EH (cell line): Measurements from ENCODE around the gene PFKFB2.

ENCODE experiments used
- DNase-seq: peaks from one replicate; pipeline ENCODE4 v3.0.0-alpha.2; 2015; ENCODE audit warnings: low read depth

The PFKFB2 gene

DNA sequence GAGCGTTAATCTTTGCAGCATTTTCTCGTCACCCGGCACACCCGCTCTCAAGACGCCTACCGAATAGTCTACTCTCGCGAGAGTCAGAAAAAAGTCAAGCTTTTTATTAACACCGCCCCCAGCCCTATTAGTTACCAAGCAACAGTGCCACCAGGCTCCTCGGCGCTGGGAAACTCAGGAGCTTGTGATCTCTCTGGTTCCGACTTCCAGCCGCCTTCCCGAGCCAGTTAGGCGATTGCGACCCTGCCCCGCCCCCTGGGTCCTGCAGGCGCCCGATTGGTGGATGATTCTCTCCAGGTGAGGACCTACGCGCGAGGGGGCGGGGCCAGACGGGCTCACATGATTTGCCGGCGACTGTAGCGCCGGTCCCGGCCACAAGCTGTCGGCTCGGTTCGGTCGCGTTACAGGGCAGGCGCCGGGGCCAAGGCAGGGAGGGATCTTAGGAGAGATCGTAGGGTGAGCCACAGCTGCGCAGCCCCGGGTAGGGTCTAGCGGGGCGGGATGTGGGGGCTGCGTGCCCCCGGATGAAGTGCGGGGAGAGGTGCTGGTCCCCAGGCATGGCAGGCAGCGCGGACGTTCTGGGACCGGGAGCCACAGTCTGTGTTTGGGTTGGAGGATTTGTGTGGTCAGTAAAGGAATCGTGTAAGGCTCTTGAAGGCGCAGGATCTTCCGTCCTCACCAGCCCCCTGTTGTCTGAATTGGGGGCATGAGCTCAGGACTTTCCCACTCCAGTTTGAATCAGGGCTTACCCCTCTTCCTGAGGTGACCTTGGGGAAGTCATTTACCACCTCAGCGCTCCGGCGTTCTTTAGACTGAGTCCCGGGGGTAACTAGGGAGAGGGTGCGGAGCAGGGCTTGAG lies at the start of gene PFKFB2:
TSS of gene PFKFB2 (plus strand) at position 365 of the 859 bp plus-strand sequence. CDS start 1,443 bp downstream, outside the sequence.
- peak; percentile 92 for DNase-seq

DNA sequence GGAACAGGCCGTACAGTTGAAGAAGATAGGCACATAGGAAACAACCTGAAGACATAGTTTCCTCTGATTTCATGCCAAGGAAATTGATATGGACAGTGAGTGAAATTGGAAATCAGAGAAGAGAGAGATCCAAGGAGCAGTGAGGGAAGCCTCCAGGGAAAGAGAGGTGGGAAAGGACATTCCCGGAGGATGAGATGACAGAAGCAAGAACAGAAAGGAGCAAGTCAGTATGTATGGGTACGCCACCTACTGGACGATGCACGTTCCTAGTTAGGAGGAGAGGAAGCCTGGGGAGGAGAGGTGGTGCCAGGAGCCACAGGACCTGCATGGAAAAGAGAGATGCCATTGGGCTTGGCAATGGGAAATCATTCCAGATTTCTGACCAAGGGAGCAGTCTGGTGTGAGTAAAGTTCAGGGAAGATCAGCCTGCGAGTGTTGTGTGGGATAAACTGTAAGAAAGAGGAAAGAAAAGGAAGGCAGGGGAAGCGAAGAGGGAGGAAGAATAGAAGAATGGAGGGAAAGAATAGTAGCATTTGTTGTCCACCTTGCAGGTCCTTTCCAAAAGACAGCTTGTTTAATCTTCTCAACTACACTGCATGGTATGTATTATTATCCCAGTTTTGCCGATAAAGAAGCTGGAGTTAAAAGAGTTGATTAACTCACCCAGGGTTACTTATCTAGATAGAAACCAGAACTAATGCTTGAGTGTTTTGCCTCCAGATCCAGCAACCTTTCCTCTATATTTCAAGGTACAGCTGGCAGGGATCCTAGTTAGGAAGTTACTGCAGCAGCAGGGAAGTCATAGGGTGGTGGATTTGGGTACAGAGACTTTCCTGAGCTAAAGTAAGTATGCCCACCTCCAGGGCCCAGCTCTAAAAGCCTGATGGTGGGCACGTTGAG lies 47.9 kb upstream of the PFKFB2 start:
- DNase-seq = peak; percentile 86

DNA sequence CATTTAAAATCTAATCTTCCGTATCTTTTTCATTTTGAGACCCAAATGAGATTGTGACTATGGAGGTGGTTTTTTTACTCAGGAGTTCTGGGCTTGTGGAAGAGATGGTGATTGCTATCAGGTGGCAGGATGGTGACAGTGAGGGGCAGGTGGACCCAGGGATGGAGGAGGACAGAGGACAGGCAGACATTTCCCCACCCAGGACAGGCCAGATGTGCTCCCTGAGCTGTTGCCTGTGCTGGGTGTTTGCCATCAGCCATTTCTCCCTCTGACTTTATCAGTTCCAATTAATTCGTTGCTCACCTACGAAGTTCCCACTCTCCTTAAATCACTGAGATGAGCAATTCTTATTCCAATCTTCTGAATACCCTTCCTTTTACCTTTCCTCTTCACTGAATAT lies 47.0 kb upstream of the PFKFB2 start:
- no peak for DNase-seq

DNA sequence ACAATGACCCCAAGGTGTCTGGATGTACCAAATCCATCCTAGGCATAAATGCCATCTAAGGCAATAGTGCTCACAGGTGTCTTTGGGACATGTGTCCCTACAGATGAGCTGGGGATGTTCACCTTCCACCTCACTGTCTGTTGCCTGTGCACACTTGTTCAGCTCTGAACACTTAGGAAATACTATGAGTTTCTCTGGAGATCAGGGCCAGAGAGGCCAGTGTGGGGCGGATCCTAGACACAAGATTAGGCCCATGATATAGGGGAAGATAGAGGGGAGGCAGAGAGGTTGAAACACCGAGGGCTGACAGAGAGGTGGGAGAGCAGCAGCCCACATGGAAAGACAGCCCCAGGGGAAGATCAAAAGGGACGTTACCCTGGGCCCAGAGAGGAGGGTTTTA lies 46.2 kb upstream of the PFKFB2 start:
- DNase-seq = no peak

DNA sequence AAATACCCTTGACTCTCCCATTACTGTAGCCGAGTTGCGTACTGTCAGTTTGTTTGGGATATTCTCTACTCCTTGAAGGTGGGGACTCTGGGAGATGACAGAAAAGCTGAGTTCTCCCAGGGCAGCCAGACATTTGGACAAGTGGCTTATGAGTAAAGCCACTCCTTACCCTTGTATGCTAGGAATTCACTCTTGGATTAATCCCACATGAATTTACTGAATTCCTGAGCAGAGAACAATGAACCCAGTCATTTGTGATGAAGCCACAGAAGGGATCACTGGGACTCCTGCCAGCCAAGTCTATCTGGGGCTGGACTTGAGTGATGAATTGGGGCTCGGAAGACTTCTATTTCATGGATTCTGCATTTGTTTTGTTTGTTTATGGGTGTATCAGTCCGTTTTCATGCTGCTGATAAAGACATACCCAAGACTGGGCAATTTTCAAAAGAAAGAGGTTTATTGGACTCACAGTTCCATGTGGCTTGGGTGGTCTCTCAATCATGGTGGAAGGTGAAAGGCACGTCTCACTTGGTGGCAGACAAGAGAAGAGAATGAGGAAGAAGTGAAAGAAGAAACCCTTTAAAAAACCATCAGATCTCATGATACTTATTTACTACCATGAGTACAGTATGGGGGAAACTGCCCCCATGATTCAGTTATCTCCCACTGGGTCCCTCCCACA lies 45.6 kb upstream of the PFKFB2 start:
- peak; percentile 97 for DNase-seq

DNA sequence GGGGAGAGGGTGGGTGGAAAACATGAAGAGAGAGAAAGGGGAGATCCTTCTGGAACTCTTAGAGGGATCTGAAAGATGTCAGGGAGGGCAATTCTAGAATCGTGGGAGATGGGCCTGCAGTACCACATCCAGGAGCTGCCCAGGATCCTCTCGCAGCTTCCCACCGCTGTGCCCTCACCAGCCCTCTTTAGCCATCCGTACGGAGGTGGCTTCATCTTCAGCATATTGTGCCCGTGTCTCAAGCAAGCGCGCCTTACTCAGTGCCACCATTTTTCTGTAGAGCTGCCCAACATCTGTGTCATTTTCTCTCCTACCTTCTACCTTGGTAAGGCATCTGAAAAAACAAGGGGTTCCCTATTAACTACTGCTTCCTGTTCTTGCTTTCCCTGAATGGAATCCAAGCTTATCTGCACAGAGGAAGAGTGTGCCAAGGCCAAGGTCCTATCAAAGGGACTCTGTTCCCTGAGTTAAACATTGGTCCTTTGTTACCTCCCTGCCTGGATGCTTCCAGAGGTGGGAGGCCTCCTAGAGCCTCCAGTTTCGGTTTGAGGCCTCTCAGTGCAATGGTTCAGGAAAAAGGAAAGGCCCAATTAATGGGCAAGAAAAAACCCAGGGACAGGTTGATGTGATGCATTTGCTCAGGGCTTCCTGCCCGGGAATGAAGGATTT lies 43.8 kb upstream of the PFKFB2 start:
- no peak for DNase-seq

DNA sequence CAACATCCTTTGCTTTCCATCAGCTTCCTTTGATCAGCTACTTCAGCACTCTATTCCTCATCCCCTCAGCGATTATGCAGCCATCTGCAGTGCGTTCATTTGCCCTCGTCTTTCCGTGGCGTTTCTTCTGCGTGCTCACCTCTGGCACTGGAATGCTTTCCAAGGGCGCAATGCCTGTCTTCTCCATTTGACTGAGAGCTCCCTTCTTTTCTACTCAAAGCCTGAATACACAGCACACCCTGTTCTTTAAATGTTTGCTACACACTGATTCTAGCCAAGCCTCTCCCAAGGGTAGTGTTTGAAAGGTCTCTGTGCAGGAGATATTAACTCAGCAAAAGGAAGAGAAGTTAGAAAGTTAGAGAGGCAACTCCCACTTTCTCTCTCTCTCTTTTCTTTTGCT lies 43.1 kb upstream of the PFKFB2 start:
- DNase-seq = no peak

DNA sequence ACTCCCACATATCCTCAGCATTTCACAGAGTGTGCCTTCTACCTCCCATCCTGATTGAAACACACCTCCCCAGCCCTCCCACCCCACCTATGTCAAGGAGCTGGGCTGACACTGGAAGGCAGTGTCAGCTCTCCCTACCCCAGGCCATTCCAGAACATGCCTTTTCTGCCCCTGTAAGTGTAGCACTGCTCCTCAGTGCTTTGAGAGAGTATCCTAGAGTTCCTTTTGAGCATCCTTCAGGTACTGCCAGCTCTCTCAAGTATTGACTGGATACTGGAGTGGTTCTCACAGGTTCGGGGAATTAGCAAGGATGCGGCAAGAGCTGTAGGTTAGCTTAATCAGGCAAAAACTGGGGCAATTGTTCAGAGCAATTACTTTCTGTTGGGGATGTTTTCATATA lies 42.3 kb upstream of the PFKFB2 start:
- DNase-seq = no peak

DNA sequence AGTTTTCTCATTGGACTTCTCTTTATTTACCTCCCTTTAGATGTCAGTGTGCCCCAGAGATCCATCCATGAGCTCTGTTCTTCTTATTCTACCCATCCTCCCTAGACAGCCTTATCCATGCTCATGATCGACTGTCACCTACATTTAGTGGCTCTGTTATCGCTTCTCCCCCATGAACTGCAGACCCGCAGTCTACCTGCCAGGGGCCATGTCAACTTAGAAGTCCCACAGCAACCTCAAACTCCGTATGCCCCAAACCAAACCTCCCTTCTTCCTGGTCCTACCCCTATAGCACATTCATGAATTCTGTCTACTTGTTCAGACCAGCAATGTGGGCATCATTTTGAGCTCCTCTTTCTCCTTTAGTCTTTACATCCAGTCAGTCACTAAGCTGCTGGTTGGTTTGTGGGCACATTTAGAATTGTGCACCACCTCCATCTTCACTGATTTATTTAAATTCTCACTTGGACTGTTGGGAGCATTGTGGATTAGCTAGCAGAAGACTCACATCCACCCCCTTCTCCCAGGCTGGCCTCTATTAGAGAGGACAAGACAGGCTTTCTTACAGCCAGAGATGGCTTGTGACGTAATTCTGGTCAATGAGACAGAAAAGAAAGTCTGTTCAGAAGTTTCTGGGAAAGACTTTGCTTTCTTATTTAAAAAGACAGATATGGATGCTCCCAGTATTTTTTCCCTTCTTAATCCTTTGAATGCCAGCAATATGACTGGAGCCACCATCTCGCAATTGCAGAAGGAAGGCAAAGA lies 39.6 kb upstream of the PFKFB2 start:
- no peak for DNase-seq

DNA sequence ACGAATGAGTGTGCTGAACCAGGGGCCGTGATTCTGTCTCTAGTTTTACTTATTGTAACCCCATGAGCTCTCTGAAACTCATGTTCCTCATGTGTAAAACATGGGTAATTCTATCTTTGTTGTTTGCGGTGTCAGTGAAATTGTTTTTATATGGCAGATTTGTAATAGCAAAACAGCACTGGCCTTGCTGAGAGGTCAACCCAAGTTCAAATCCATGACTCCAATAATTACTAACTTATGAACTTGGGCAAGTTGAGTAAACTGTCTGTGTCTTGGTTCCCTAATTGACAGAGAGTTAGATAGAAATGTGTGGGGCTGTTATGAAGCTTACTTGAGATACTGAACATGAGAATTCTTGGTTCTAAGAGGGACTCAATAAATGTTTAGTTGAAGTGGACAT lies 38.3 kb upstream of the PFKFB2 start:
- no peak for DNase-seq

DNA sequence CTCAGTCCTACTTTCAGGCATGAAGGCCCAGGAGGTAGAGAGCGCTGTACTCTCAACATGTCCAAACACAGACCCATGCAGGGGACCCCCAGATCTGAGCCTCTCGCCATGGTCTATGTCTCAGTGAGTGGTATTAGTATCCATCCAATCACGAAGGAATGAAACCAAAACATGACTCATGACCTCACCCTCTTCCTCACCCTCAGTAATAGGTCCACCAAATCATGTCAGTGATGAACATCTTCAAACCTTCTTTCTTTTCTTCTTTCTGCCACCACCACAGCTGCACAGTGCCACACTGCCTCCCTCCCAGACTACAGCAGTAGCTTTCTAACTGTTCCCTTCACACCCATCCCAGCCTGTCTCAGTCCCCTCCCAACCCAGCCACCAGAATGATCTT lies 37.3 kb upstream of the PFKFB2 start:
- DNase-seq = no peak

DNA sequence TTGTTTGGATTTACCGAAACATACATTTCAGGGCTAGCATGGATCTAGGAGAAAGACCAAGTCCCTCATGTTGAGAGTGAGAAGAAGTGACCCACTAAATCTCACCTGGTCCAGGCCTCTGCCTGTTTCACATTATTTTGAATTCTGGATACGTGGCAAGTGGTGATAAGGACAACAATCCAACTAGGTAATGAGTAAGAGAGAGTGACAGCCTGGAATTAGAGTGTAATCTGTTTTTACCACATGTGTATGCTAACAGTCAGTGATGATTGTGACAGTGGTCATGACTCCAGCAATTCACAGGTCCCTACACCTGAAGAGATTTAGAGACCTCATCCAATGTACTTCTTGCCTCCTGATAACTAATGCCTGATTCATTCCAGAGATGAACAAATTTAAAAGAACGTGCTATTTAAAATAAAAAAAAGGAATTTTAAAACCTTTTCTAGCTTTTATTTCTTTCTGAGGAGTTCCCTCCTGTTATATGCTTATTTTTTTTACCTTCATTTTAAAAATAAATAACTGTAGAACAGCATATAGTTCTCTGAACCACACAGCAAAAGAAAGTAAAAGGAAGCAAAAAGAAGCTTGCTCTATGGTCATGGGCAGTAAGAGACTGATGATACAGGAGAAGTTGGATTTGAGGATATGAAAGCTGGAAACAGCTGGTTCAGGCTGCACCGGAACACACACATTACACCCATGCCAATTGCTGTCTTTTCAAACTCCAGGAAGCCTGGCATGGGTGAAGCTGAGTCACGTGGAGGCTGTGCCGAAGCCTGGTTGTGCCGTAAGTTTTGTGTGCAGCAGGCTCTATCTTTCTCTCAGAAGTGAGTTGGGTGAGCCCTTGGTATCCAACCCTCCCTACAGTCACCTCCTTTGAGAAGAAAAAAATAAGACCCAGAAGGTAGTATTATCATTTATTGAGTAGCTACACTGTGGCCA lies 35.2 kb upstream of the PFKFB2 start:
- DNase-seq = no peak

DNA sequence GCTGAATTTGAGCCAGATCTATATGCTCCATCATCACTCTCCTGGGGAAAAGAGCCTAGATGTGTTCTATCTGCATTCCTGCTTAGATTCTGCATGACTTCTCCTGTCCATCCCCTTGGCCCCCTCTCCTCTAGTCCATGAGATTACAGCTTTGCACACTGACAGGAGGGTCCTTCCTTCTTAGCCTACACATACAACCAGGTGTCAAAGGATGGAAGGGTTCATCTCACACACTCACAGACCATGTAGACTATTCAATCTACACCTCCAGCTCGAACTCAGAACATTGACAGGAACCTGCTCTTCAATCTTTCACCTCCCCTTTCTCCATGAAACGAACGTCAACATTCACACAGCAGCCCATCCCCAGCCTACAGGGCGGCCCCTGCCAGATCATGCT lies 34.4 kb upstream of the PFKFB2 start:
- DNase-seq = no peak

DNA sequence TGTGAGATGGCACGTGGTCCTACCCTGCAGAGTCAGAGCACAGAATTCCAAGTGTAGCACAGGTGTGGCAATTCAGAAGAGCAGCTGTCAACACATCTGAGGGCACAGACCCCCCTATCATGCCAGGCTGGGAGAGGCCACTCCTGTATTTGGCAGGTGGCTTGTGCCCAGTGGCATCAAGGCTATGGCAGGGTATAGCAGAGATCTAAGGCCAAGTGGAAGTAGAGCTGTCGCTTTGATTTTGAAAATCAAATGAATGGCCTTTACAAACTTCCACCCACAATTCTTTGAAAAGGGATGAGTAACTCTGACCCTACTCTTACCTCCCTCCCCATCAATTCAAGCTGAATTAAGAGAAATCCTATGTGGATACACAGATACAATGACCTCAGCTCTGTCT lies 33.9 kb upstream of the PFKFB2 start:
- DNase-seq = no peak

DNA sequence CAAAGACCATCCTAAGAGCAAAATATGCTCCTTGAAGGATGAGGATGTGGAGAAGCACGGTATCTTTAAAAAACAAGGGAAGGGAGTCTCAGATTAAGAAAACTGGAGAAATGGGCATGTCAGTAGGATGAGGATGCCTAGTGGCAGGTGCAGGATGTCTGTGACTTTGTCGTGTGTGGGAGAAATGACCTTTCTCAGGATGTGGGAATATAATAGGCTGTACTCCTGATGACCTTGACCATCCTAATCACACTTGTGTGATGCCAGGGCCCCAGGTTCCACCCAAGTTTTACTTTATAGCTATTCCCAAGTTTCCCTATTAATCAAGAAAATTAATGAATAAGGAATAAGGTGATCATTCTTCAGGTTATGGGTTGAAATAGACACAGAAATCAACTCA lies 33.4 kb upstream of the PFKFB2 start:
- no peak for DNase-seq

DNA sequence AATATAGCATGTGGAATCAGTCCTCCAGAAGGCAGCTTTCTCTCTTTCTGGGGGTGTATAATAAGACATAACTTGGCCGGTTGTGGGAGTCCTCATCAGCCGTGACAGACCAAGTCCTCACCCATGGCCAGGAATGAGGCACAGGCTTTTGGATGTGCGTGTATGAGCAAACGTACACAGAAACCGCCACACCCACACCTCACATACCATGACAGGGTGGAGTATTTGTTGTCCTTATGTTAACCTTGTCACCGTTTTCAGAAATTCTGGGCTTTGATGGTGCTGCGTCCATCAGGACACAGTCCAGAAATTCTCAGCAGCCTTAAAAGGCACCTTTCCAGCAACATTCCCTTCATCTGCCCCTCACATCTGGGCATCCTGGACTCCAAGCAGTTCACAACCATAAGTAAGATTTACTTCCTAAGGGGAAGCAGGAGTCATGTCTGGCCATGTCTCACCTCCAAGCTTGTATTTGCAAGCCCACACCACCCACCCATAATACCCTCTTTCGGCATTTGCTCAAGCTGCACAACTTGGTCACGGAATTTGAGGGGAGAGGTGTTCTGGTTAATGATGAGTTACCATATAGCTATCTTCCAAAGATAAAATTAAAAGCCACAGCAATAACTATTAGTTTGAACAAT lies 32.9 kb upstream of the PFKFB2 start:
- DNase-seq = no peak

DNA sequence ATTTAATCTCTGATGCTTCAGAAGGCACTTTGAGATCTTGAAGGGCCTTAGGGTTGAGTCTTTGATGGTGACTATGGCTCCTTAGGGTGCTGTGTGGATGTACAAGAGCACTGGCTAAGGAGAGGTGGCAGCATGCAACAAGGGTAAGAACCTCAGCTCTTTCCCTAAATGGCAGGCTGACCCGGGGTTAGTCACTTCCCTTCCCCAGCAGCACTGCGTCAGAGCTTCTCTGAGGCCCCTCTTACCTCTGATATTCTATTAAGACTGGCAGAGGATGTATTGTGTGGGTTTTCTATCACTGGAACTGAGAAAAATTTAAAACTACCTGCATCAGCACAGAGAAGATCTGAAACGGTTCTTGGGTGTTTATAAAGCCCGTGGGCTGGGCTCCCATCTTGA lies 32.4 kb upstream of the PFKFB2 start:
- no peak for DNase-seq

DNA sequence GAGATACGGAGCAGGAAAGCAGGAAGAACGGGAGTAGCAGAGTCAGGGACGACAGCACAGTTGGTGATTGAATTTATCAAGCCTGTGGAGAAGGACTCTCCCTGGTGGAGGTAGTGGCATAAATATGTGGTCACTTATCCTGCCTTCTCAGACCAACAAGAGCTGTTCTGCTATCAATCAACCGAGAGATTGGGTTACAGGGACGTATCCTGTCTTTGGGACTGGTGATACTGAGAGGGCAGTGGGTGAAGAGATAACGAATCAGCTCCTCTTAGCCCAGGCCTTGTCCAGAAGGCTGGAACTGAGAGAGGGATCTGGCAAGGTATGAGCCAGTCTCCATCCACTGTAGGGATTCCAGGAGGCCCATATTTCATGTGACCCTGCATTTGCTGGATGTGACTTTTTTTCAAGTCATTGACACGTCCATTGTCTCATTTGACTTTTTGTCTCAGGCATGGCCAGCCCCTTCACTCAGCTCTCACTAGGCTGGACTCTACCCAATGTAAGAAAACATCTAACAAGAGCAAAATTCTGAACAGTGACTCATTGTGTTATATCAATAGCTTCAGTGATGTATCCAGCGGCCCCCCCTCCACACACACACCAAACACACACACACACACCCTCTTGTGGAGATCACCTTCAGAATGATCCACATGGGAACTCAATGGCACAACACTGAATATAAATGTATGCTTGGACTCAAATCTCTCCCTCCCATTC lies 31.8 kb upstream of the PFKFB2 start:
- DNase-seq = peak; percentile 54
